Central memory CD4-positive, alpha-beta T cell (primary cell): Measurements from ENCODE around the gene ERVK3-1.
"Not testable (repeated sequence)": the region's sequence is repeated elsewhere in the genome, so short reads cannot be mapped to it uniquely, and the experiment has no call there.

ENCODE experiments used
- DNase-seq: peaks from one replicate; pipeline ENCODE4 v3.0.0; 2022

ERVK3-1 gene

GRCh38 chr19:58346961-58347929, 42.1 kb downstream of the ERVK3-1 start:
- peak; percentile 69 for DNase-seq

- DNase-seq, result not testable (repeated sequence)
Observed at GRCh38 chr19:58348080-58348479, 42.9 kb downstream of the ERVK3-1 start.

DNA sequence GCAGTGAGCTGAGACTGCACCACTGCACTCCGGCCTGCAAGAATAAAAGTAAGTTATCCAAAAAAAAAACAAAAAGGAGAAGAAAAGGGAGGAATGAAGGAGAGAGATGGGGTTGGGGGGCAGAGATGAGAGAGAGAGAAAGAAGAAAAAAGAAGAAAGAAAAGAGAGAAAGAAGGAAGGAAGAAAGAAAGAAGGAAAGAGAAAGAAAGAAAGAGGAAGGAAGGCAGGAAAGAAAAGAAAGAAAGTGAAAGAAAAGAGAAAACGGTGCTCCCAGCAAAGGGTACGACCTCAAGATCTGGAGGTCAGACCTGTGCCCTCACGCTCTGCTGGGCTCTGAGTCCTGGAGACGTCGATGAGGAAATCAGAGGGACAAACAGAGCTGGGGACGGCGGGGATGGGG, 44.4 kb downstream of the ERVK3-1 start:
- no peak for DNase-seq

GRCh38 chr19:58350001-58350861, 45.1 kb downstream of the ERVK3-1 start:
- no peak for DNase-seq

DNA sequence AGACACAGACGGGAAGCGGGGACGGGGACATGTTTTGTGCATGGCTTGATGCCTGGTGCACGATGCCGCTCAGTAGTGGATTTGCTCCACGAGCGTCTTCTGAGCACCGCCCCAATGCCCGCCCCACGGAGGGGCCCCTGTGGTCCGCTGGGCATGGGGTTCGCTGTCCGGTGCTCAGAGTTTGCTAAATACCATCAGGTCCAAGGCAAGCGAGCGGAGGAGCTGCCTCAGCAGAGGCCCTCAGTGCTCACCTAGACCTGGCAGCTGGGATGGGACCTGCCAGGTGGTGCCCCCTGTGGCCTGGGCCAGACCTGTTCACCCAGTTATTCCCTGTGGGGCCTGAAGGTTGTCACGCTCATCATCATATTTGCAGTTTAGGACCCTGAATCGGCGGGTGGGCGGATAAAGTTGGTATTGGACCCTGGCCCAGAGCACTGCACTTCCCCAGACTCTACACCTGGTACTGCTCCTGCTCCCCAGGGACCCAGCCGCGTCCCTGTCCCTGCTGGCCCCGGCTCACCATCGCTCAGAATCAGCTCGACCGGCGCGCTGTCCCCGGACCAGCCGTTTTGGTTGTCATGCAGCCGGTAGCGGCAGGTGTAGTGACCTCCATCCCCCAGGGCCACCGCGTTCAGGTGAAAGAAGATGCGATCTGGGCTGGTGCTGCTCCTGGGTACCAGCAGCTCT, 45.8 kb downstream of the ERVK3-1 start:
- DNase-seq, result no peak

- DNase-seq, result no peak
Observed at GRCh38 chr19:58351558-58351878, 46.3 kb downstream of the ERVK3-1 start.

DNA sequence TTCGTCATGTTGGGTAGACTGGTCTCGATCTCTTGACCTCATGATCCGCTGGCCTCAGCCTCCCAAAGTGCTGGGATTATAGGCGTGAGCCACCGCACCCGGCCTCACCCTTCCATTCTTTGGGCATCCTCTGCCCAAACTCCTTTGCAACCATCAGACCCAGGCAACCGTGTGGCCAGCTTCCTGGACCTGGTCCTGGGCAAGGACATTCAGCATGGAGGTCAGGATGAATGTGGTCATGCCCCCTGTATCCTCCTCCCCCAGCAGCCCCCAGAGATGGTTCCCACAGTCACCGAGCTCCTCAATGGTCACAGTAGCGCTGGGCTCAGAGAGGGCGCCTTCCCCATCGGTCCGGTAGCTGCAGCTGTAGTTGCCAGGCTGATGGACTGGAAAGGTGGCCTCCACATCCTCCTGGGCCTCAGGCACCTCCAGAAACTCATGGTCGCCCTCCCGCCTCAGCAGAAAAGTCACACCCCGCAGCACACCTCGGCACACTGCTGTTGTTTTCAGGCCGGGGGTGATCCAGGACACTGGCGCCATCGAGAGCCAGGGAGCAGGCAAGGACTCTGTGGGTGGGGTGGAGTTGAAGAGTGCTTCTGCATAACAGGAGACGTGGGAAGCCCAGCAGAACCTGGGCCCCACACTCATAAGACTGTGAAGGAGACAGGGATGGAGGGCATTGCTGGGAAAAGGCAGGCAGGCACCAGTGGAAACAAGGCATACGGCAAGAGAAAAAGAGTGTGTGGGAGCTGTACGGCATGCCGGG, 47.0 kb downstream of the ERVK3-1 start:
- no peak for DNase-seq

- DNase-seq, result no peak
Observed at GRCh38 chr19:58352760-58353671, 47.8 kb downstream of the ERVK3-1 start, which contains the start of gene A1BG. Gene A1BG, minus strand, starts transcription at chr19:58353492. Its CDS starts 55 bp downstream, at chr19:58353437.

GRCh38 chr19:58353717-58354477, 48.7 kb downstream of the ERVK3-1 start:
- no peak for DNase-seq

DNA sequence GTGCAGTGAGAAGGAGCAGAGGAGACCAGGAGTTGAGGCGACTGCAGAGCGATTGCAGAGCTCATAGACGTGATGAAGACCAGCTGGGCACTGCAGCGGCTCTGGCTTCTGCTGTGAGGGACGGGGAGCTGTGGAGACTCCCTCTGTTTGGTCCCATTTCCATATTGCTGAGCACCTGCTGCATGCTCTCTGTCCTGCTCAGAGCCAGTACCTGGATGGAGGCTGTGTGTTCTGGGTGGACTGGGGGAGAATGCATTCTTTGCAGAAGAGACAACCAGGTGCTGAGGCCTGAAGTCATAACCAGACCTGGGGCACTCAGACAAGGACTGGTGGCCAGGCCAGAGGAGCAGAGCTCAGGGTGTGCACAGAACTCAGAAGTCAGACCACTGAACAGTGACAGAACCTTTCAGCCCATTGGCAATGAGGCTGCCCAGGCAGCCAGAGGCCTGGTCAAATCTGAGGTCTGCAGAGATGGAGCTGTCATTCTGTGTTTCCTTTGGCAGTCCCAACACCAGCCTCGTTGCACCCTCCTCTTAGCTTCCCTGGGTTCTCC, 49.4 kb downstream of the ERVK3-1 start:
- DNase-seq, result no peak

- DNase-seq, result no peak
Observed at GRCh38 chr19:58355215-58355796, 50.1 kb downstream of the ERVK3-1 start.

DNA sequence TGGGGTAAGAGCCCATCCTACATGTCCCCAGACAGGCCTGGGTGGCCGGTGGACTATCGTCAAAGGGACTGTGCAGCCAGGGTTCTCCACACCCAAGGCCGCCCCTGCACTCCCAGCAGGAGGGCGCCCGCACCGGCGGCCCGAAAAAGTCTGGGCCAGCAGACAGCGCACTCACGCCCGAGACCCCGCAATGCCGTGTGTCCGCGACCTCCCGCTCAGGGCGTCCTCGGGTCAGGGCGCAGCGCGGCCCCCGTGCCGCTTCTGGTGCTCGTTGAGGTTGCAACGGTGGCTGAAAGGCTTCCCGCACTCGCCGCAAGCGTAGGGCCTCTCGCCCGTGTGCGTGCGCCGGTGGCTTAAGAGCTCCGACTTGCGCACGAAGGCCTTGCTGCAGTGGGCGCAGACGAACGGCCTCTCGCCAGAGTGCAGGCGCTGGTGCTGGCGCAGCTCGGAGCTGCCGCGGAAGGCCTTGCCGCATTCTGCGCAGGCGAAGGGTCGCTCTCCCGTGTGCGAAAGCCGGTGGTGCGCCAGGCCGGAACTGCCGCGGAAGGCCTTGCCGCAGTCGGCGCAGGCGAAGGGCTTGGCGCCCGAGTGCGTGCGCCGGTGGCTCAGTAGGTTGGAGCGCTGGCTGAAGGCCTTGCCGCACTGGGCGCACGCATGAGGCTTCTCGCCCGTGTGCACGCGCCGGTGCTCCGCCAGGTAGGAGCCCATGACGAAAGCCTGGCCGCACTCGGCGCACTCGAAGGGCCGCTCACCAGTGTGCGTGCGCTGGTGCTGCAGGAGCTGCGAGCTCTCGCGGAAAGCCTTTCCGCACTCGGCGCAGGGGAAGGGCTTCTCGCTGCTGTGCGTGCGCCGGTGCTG, 51.0 kb downstream of the ERVK3-1 start:
- DNase-seq, result peak; percentile 41

GRCh38 chr19:58356766-58357480, 51.7 kb downstream of the ERVK3-1 start:
- no peak for DNase-seq

DNA sequence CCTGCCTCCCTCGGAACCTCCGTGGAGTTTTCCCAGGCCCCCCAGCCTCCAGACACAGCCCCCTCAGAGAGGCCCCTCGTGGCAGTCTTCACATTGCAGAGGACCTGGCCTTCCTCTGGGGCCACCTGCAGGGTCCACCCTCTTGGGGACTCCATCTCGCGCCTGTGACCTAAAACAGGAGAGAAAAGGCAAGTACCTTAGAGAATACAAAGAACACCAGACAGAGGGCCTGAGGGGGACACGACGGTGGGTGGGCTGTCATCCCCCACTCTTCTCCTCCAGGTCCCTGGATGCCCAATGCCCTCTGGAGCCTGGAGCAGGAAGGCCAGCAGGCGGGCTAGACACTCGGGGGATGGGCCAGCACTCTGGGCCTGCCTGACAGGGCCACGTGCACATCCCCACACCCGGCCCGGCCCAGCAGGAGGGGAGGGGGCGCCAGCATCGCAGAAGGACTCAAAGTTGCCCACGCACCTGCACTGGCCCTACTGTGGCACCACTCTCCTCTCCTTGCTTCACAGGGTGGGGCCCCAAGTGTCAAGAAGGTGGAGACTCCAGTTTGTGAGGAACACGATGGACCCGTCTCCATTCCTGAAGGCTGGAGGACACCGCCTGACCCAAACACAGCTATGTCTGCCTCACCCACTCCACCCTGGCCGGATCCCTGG, 52.4 kb downstream of the ERVK3-1 start:
- no peak for DNase-seq

- no peak for DNase-seq
Observed at GRCh38 chr19:58361900-58362271, 56.7 kb downstream of the ERVK3-1 start.

DNA sequence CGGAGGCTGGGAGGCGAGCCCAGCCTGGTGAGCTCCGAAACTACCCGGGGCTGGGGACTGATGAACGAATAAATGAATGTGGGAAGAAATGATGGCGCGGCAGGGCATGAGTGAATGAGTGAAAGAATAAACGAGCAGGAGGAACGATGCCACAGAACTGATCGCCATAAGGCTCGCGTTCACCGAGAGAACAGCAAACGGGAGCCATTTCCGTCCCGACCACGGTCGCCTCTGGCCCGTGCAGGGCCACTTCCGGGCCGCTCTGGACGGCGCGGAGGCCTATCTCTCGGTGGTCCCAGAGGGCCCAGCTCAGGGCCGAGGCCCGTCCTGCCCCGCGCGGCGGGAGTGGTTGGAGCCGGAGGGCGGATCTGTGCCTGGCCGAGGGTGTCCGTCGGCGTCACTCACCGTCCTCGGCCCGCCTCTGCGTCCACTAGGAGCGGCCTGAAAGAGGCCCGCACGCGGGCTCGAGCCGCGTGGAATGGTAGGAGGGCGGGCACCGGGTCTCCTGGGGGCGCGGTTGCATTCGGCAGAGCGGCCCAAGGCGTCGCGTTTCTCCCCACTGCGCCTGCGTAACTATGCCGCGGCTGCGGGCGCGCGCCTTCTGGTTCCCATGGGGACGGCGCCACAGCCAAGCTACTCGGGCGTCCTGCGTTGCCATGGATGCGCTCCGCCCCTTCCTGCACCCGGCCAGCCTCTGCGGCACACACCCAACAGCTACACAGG, 57.3 kb downstream of the ERVK3-1 start, which contains the start of gene ZNF497:
TSS of gene ZNF497 (minus strand) at position 480 of the 723 bp plus-strand sequence. CDS start 5,116 bp downstream, outside the sequence.
- peak; percentile 95 for DNase-seq
